ENCODE measurements around the gene PDZD2.
"Not testable (repeated sequence)": the region's sequence is repeated elsewhere in the genome, so short reads cannot be mapped to it uniquely, and the experiment has no call there.

PDZD2 gene

GRCh38 chr5:31638748-31639418, at the start of gene PDZD2:
Gene PDZD2 (plus strand): TSS chr5:31639131.
- peak; percentile 36 to 71 (median 55) for DNase-seq (ENCODE audit: low read depth in 2 of 3, low spot score in 1 of 3)

GRCh38 chr5:31593665-31594064, 45.3 kb upstream of the PDZD2 start:
- no peak for DNase-seq (ENCODE audit: low read depth in 2 of 3, low spot score in 1 of 3)

- no peak for DNase-seq (ENCODE audit: low read depth in 2 of 3, low spot score in 1 of 3)
These were observed 42.6 kb upstream of the PDZD2 start for GRCh38 chr5:31596354-31596753.

- no peak for DNase-seq (ENCODE audit: low read depth in 2 of 3, low spot score in 1 of 3)
These were observed 40.0 kb upstream of the PDZD2 start for GRCh38 chr5:31598640-31599611.

GRCh38 chr5:31602305-31602704, 36.6 kb upstream of the PDZD2 start:
- DNase-seq (ENCODE audit: low read depth in 2 of 3, low spot score in 1 of 3), result not testable (repeated sequence)

GRCh38 chr5:31604240-31604639, 34.7 kb upstream of the PDZD2 start:
- no peak for DNase-seq (ENCODE audit: low read depth in 2 of 3, low spot score in 1 of 3)

- no peak for DNase-seq (ENCODE audit: low read depth in 2 of 3, low spot score in 1 of 3)
These were observed 34.3 kb upstream of the PDZD2 start for GRCh38 chr5:31604644-31605043.

GRCh38 chr5:31605920-31606319, 33.0 kb upstream of the PDZD2 start:
- no peak for DNase-seq (ENCODE audit: low read depth in 2 of 3, low spot score in 1 of 3)

GRCh38 chr5:31607546-31607945, 31.4 kb upstream of the PDZD2 start:
- no peak for DNase-seq (ENCODE audit: low read depth in 2 of 3, low spot score in 1 of 3)

GRCh38 chr5:31611002-31611401, 27.9 kb upstream of the PDZD2 start:
- DNase-seq (ENCODE audit: low read depth in 2 of 3, low spot score in 1 of 3), result no peak

- no peak for DNase-seq (ENCODE audit: low read depth in 2 of 3, low spot score in 1 of 3)
These were observed 25.3 kb upstream of the PDZD2 start for GRCh38 chr5:31613651-31614050.

GRCh38 chr5:31614151-31615020, 24.5 kb upstream of the PDZD2 start:
- no peak for DNase-seq (ENCODE audit: low read depth in 2 of 3, low spot score in 1 of 3)

GRCh38 chr5:31617867-31618266, 21.1 kb upstream of the PDZD2 start:
- DNase-seq (ENCODE audit: low read depth in 2 of 3, low spot score in 1 of 3), result no peak

GRCh38 chr5:31620026-31620425, 18.9 kb upstream of the PDZD2 start:
- DNase-seq (ENCODE audit: low read depth in 2 of 3, low spot score in 1 of 3), result no peak

GRCh38 chr5:31623249-31623648, 15.7 kb upstream of the PDZD2 start:
- DNase-seq (ENCODE audit: low read depth in 2 of 3, low spot score in 1 of 3), result no peak

- no peak for DNase-seq (ENCODE audit: low read depth in 2 of 3, low spot score in 1 of 3)
These were observed 13.5 kb upstream of the PDZD2 start for GRCh38 chr5:31625394-31625793.

GRCh38 chr5:31626156-31626555, 12.8 kb upstream of the PDZD2 start:
- DNase-seq (ENCODE audit: low read depth in 2 of 3, low spot score in 1 of 3), result no peak

- no peak for DNase-seq (ENCODE audit: low read depth in 2 of 3, low spot score in 1 of 3)
These were observed 12.2 kb upstream of the PDZD2 start for GRCh38 chr5:31626604-31627234.

GRCh38 chr5:31630931-31631330, 8.0 kb upstream of the PDZD2 start:
- DNase-seq (ENCODE audit: low read depth in 2 of 3, low spot score in 1 of 3), result no peak

- DNase-seq (ENCODE audit: low read depth in 2 of 3, low spot score in 1 of 3), result no peak
These were observed 6.5 kb upstream of the PDZD2 start for GRCh38 chr5:31632460-31632859.

GRCh38 chr5:31635446-31635845, 3.5 kb upstream of the PDZD2 start:
- no peak for DNase-seq (ENCODE audit: low read depth in 2 of 3, low spot score in 1 of 3)
